GM18526 (cell line): ENCODE measurements around the gene JDP2.
A peak's percentile ranks its signal among the peaks of the same experiment; 100 is the strongest.

Experiments used
- POLR2A ChIP-seq: IDR thresholded peaks from 3 replicates; pipeline ENCODE4 v1.6.1; 2011; ENCODE audit not compliant: insufficient read length; ENCODE audit errors: extremely low read depth

Gene JDP2

DNA sequence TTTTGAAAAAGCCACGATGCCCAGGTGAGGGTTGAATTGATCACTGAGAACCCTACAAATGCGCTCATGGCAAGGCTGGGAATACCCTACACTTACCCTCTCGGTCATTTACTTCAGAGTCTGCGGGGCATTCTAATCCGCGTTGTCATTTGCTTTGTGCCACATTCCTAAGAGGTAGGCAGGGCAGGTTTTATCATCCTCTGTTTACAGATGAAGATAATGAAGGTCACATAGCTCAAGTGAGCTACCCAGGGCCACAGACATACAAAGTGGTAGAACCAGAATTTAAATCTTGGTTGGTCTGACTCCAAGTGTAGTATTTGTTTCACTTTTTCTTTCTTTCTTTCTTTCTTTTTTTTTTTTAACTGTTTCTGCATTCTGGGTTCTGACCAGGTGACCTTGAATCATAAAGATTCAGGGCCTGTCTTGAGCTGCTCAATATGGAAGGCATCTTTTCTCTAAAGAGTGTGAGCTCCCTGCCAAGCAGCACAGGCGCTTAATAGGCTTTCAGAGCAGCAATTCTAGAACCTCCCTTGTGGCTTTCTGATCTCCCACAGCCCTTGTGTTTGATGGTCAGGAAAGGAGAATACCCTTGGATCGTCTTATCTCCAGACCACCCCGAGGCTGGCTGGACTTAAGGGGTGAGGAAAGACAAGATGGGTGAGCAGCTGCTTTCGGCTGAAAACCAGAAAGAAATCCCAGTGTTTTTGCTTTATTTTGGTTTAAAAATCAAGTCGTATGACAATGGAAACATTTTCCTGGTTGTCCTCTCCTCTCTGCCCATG lies 93.8 kb downstream of the JDP2 start:
- TF ChIP-seq POLR2A = no peak

DNA sequence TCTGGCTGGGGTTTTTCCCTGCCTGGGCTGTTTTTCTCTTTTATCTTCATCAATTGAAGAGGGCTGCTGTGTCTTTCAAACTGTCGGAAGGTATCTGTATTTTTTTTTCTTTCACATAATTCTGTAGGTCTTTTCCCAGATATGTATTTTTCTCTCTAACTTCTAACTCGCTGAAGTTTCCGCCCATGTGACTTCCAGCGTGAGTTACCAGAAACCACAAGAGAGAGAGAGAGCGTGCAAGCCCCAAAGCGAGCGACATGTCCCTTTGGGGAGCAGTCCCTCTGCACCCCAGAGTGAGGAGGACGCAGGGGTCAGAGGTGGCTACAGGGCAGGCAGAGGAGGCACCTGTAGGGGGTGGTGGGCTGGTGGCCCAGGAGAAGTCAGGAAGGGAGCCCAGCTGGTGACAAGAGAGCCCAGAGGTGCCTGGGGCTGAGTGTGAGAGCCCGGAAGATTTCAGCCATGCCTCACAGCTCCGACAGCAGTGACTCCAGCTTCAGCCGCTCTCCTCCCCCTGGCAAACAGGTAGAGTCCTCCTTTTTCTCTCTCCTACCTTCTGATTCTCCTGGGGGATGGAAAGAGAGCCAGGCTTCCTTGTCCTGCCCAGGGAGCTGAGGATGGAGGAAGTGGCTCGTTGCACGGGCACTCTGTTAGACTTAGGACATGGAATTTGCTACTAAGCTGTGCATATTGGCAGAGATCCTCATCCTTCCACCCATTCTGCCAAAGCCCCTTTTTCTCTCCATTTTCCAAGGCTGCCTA lies 94.6 kb downstream of the JDP2 start, which contains the start of gene BATF:
TSS of gene BATF (plus strand) at position 246 of the 759 bp plus-strand sequence. CDS start at position 460, 214 bp downstream.
- TF ChIP-seq POLR2A = peak; percentile 94

DNA sequence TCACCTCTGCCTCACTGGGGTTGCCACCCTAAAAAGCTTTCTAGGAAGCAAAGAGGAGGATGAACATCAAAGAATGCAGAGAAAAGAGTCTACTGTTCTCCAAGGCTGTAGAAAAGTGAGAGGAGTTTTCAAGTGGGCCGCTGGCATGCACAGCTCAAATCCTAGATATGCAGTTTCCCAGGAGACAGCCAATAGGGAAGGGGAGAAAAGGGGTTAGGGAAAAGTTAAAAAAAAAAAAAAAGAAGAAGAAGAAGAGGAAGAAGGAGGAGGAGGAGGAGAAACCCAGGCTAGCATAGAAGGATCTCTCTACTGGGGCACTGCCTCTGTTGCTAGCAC lies 95.1 kb downstream of the JDP2 start:
- no peak for TF ChIP-seq POLR2A
